ENCODE data around the gene SH3TC2.

The SH3TC2 gene

GRCh38 chr5:148998174-148998797 is 64.6 kb downstream of the SH3TC2 start:
- DNase-seq (ENCODE audit: low read depth): no peak

- DNase-seq (ENCODE audit: low read depth): no peak
Measured at GRCh38 chr5:148996270-148996669, 66.6 kb downstream of the SH3TC2 start.

DNA sequence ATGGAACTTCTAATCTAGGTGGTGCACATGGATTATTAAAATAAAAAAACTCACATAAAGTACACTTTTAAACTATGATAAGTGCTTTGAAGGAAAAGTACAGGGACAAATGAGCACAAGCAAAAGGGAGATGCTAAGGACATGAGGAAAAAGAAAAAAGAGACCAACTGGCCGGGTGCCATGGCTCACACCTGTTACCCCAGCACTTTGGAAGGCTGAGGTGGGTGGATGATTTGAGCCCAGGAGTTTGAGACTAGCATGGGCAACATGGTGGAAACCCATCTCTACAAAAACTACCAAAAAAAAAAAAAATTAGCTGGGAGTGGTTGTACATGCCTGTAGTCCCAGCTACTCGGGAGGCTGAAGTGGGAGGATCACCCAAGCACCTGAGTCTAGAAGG is 67.1 kb downstream of the SH3TC2 start:
- no peak for DNase-seq (ENCODE audit: low read depth)

DNA sequence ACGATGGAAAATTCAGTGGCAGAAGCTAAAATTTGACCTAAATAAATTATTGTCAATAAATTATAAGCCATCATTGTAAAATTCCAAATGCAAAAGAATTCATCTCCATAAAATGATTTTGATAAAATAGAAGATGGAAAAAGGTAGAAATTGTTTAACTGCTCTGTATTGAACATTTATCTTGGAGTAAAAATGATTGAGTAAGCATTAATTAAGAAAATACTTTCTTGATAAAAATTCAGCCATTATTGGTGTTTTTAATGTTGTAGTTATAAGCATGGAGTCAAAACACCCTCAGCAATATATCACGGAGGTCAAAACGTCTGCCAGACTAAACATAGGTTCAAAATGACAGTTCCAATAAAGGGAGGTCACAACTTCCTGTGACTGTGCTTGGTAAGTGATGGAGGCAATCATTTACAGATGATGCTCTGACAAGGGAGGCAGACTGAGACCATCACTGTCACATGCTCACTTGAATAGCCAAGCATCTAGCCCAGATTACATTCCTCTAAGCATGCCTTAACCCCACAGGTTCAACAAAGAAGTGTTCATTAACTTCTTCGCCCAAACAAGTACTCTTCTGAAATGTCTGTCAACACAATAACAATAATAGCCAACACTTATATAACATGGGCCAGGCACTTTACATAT is 69.5 kb downstream of the SH3TC2 start:
- no peak for DNase-seq (ENCODE audit: low read depth)

DNA sequence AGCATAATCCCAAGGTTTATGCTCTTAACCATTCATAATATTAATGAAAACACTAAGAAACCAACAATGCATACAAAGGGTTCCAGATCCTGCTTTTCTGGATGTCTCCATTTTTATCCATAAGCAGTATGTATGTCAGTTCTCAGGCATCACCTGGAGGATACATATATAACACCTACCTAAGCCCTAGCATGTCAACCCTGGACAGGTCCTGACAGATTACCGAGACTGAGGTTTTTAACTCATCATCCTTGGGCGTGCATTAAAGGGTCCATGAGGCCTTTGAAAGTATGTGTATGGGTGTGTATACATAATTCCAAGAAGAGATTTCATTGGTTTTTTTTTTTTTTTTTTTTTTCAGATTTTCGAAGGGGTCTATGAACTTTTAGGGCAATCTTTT is 70.6 kb downstream of the SH3TC2 start:
- DNase-seq (ENCODE audit: low read depth): no peak

GRCh38 chr5:148991566-148991965 is 71.3 kb downstream of the SH3TC2 start:
- DNase-seq (ENCODE audit: low read depth): no peak

DNA sequence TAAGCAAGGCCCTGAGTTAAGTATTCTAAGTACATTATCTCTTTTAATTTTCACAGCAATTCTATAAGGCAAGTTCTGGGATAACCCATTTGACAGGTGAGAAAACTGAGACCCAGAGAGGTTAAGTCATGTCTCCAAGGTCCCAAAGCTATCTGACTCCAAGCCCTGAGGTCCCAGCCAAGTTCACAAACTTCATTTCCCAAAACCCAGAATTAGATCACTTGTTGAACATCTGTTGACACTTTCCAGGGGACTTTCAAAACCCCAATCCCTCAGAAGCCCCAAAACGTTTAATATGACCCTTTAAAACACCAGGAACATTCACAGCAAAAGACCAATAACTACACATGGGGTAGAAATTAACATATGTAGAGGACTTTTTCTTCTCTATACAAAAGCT is 72.0 kb downstream of the SH3TC2 start:
- no peak for DNase-seq (ENCODE audit: low read depth)

DNA sequence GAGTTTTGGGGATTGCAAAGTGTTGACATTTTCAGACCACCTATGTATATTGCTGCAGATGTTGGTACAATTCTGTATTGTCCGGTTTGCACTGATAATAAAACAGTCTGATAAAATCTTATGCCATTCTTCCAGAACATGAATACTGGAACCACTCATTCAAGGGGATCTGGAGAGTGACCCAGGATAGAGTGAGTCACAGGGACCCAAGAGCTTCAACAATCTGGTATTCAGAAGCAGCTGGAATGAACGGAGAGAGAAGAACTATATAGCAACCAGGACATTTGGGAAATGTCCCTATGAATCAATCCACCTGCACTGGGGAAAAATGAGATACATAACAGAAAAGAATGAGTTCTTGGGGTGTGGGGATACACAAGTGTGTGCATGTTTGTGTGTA is 73.3 kb downstream of the SH3TC2 start:
- DNase-seq (ENCODE audit: low read depth): no peak

- no peak for DNase-seq (ENCODE audit: low read depth)
Measured at GRCh38 chr5:148988328-148988727, 74.5 kb downstream of the SH3TC2 start.

GRCh38 chr5:148986636-148987035 is 76.2 kb downstream of the SH3TC2 start:
- no peak for DNase-seq (ENCODE audit: low read depth)

DNA sequence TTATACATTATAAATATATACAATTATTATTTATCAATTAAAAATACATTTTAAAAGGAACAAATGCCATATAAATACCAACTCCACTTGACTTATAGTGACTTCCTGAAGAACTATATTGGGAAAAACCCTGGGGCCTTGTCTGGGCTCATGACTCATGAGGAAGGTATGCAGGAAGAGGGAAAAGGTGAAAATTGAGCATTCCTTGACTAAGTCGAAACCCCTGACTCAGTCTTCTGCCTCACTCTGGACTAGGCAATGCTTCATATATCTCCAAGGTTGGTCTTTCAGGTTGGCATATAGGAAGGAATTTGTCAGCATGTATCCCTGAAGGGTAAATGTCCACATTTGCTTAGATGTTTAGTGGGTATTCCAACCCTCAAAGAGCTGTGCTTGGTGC is 78.5 kb downstream of the SH3TC2 start:
- no peak for DNase-seq (ENCODE audit: low read depth)

- DNase-seq (ENCODE audit: low read depth): no peak
Measured at GRCh38 chr5:148981353-148981752, 81.5 kb downstream of the SH3TC2 start.

GRCh38 chr5:148980731-148981130 is 82.1 kb downstream of the SH3TC2 start:
- no peak for DNase-seq (ENCODE audit: low read depth)

- DNase-seq (ENCODE audit: low read depth): no peak
Measured at GRCh38 chr5:148979083-148979723, 83.7 kb downstream of the SH3TC2 start.

DNA sequence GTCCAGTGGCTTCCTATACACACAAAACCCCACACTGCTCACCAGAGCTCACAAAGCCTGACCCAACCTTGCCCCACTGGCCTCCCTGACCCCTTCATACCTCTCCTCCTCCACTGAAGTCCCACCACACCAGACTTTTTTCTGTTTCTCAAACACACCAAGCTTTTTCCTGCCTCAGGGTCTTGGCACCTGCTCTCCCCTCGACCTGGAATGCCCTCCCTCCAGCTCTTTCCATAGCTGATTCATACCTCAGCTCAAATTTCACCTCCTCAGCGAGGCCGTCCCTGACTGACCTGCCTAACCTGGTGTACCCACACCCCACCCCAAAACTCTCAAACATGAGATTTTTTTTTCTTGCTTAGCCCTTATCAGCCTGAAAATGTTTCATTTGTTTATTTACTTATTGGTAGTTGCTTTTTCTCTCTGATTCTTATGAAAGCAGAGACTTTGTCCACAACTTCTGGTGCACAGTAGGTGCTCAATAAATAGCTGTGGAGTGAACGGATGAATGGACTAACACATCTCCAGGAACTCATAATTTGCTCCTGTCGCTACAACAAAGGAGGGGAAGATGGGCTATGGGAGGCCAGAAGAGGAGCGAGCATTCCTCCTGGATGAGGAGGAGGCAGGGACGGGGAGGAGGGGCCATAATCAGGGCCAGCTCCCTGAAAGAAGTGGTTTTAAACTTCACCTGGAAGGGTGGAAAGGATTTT is 84.3 kb downstream of the SH3TC2 start:
- DNase-seq (ENCODE audit: low read depth): no peak

GRCh38 chr5:148976569-148977381 is 86.1 kb downstream of the SH3TC2 start:
- no peak for DNase-seq (ENCODE audit: low read depth)

GRCh38 chr5:148974642-148975327 is 88.1 kb downstream of the SH3TC2 start:
- DNase-seq (ENCODE audit: low read depth): no peak

GRCh38 chr5:148973455-148973854 is 89.4 kb downstream of the SH3TC2 start:
- DNase-seq (ENCODE audit: low read depth): no peak

DNA sequence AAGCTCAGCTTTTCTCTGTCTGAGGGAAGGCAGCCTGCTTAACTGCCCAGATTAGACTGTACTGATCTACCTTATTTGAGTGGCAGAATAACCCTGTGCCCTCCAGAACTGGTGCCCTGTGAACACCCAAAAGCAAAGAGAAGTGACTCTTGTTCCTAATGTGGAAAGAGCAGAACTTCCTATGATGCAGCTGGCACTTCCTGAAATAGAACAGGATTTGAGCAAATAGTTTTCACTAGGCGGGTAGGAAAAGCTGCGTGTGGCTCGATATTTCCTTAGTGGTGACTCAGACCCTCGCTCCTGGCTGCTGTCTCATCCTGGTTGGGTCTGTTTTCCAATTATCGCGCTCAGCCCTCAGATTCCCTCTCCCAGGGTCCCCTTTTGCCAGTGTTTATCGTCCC is 89.9 kb downstream of the SH3TC2 start:
- DNase-seq (ENCODE audit: low read depth): no peak

DNA sequence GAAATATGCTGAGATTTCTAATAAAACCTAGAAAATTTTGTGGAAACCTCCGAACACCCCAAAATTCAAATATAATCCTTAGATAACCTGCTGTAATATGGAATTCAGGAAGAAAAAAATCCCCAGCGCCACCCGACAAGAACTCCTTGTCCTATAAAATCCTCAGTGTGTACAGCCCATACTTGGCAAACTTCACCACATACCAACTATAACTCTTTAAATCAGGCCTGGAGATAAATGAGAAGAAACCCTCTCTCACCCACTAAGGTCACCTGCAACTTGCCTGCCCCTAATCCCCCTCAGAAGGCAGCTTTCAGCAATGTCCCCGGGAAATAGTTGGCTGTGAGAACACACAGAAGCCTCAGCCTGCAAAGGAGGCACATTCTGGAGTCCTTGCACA is 90.5 kb downstream of the SH3TC2 start:
- no peak for DNase-seq (ENCODE audit: low read depth)

DNA sequence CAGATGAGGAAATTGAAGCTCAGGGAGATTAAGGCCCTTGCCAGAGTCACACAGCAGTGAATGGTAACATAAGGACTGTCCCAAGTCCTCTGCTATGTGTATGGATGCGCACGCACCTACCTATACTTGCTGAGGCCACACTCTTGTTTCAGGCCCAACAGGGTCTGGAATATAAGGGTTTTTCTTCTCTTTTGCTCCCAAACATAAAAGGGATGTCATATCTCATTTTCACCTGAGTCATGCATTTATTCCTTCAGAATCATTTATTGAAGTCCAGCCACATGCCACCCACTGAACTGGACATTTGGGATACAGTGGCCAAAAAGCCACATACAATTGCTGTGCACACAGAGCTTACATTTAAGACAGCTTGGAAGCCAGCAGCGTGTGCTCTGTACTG is 92.0 kb downstream of the SH3TC2 start:
- DNase-seq (ENCODE audit: low read depth): no peak

DNA sequence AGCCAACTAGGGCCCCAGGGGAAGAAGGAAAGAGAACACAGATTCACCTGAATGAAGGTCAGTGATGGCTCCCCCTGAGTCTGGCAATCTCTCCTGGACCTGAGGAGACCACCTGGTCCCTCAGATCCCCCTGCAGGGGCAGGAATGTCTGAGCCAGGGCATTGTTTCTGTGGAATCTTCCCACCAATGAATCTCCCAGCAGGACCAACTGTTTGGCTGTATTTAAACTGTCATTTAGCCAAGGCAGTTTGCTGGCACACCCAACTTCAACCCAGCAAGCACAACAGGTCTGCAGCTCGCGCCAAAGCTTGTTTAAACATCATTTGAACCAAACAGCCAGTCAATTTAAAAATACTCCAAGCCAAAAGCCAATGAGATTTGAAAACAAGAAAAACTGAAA is 92.6 kb downstream of the SH3TC2 start:
- no peak for DNase-seq (ENCODE audit: low read depth)
